ENCODE measurements around the gene FBLN2.

- TF ChIP-seq, protein P1, sequence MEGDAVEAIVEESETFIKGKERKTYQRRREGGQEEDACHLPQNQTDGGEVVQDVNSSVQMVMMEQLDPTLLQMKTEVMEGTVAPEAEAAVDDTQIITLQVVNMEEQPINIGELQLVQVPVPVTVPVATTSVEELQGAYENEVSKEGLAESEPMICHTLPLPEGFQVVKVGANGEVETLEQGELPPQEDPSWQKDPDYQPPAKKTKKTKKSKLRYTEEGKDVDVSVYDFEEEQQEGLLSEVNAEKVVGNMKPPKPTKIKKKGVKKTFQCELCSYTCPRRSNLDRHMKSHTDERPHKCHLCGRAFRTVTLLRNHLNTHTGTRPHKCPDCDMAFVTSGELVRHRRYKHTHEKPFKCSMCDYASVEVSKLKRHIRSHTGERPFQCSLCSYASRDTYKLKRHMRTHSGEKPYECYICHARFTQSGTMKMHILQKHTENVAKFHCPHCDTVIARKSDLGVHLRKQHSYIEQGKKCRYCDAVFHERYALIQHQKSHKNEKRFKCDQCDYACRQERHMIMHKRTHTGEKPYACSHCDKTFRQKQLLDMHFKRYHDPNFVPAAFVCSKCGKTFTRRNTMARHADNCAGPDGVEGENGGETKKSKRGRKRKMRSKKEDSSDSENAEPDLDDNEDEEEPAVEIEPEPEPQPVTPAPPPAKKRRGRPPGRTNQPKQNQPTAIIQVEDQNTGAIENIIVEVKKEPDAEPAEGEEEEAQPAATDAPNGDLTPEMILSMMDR (IDR thresholded peaks at IDR 0.05) = no peak
- TF ChIP-seq POLR2A (IDR thresholded peaks at IDR 0.05) = no peak
These were observed 119.2 kb downstream of the FBLN2 start for GRCh38 chr3:13668136-13668535.
